ENCODE measurements around the gene INHBC.
"Not testable (repeated sequence)": the region's sequence is repeated elsewhere in the genome, so short reads cannot be mapped to it uniquely, and the experiment has no call there.

Gene INHBC

GRCh38 chr12:57435293-57435692, 709 bp downstream of the INHBC start:
- DNase-seq (no peak), ATAC-seq (replicated peaks) (no peak)
- no peaks in the 10 kb centered on the region for H3K27me3 Mint-ChIP-seq
- H3K9me3 Mint-ChIP-seq, result no peaks in the 10 kb centered on the region
- no peak overlapping the region for H3K27ac Mint-ChIP-seq
- peaks cover 11 to 14% of the 10 kb centered on the region in 2 donors for H3K4me1 Mint-ChIP-seq
- no peaks in the 10 kb centered on the region for H3K36me3 Mint-ChIP-seq
- peak overlapping the region in 1 of 2 donors; percentile 3 for H3K4me3 Mint-ChIP-seq

- Mint-ChIP-seq H3K27ac (no peak overlapping the region), H3K36me3 (peaks cover 0 to 5% of the 10 kb centered on the region in 2 donors), H3K4me1 (peaks cover 5 to 6% of the 10 kb centered on the region in 2 donors), H3K4me3 (no peak overlapping the region), H3K27me3 (peaks cover 0 to 6% of the 10 kb centered on the region in 2 donors), H3K9me3 (peaks cover 0 to 1% of the 10 kb centered on the region in 2 donors)
- DNase-seq (no peak), ATAC-seq (replicated peaks) (no peak)
These were observed 3.8 kb downstream of the INHBC start for GRCh38 chr12:57438400-57438799.

- Mint-ChIP-seq H3K9me3 (peaks cover 0 to 1% of the 10 kb centered on the region in 2 donors), H3K36me3 (peaks cover 0 to 5% of the 10 kb centered on the region in 2 donors), H3K4me3 (no peak overlapping the region), H3K4me1 (peaks cover 3 to 7% of the 10 kb centered on the region in 2 donors), H3K27me3 (peaks cover 0 to 6% of the 10 kb centered on the region in 2 donors), H3K27ac (no peak overlapping the region)
- no peak for ATAC-seq (replicated peaks)
- DNase-seq, result no peak
These were observed 5.2 kb downstream of the INHBC start for GRCh38 chr12:57439762-57440266.

- H3K27ac Mint-ChIP-seq; H3K4me1 Mint-ChIP-seq; H3K36me3 Mint-ChIP-seq; H3K27me3 Mint-ChIP-seq; H3K9me3 Mint-ChIP-seq; DNase-seq; H3K4me3 Mint-ChIP-seq; ATAC-seq (replicated peaks): not testable (repeated sequence)
These were observed 6.8 kb downstream of the INHBC start for GRCh38 chr12:57441393-57441792.

- DNase-seq (no peak), ATAC-seq (replicated peaks) (no peak)
- peaks cover 1 to 4% of the 10 kb centered on the region in 2 donors for H3K9me3 Mint-ChIP-seq
- H3K4me3 Mint-ChIP-seq, result no peak overlapping the region
- H3K4me1 Mint-ChIP-seq, result peaks cover 12 to 13% of the 10 kb centered on the region in 2 donors
- no peak overlapping the region for H3K27ac Mint-ChIP-seq
- H3K27me3 Mint-ChIP-seq, result peaks cover 0 to 6% of the 10 kb centered on the region in 2 donors
- peaks cover 0 to 9% of the 10 kb centered on the region in 2 donors for H3K36me3 Mint-ChIP-seq
These were observed 7.4 kb downstream of the INHBC start for GRCh38 chr12:57441846-57442427.

GRCh38 chr12:57444337-57444736, 9.8 kb downstream of the INHBC start:
- DNase-seq, result not testable (repeated sequence)

GRCh38 chr12:57444744-57445143, 10.2 kb downstream of the INHBC start:
- ATAC-seq (replicated peaks), result peak; percentile 12 to 19
- peaks cover 1 to 4% of the 10 kb centered on the region in 2 donors for H3K9me3 Mint-ChIP-seq
- no peak overlapping the region for H3K4me3 Mint-ChIP-seq
- H3K27me3 Mint-ChIP-seq, result peaks cover 0 to 6% of the 10 kb centered on the region in 2 donors
- H3K4me1 Mint-ChIP-seq, result peaks cover 13 to 14% of the 10 kb centered on the region in 2 donors
- DNase-seq, result no peak
- H3K27ac Mint-ChIP-seq, result peak overlapping the region; percentile 3
- peaks cover 1 to 16% of the 10 kb centered on the region in 2 donors for H3K36me3 Mint-ChIP-seq

More at GRCh38 chr12:57444337-57444736, 9.8 kb downstream of the INHBC start:
- not testable (repeated sequence) for ATAC-seq (replicated peaks); H3K27ac Mint-ChIP-seq; H3K4me3 Mint-ChIP-seq; H3K9me3 Mint-ChIP-seq; H3K27me3 Mint-ChIP-seq
- H3K4me1 Mint-ChIP-seq, result peaks cover 12 to 14% of the 10 kb centered on the region in 2 donors
- peaks cover 1 to 16% of the 10 kb centered on the region in 2 donors for H3K36me3 Mint-ChIP-seq

- Mint-ChIP-seq H3K4me1 (peaks cover 28 to 30% of the 10 kb centered on the region in 2 donors), H3K27me3 (peaks cover 0 to 6% of the 10 kb centered on the region in 2 donors), H3K9me3 (peaks cover 4 to 5% of the 10 kb centered on the region in 2 donors), H3K36me3 (peaks cover 7 to 27% of the 10 kb centered on the region in 2 donors), H3K4me3 (no peak overlapping the region), H3K27ac (no peak overlapping the region)
- ATAC-seq (replicated peaks) (no peak), DNase-seq (no peak)
These were observed 11.8 kb downstream of the INHBC start for GRCh38 chr12:57446292-57446960.

- no peak overlapping the region for H3K4me3 Mint-ChIP-seq
- no peak for DNase-seq
- no peak overlapping the region for H3K27ac Mint-ChIP-seq
- peaks cover 7 to 27% of the 10 kb centered on the region in 2 donors for H3K36me3 Mint-ChIP-seq
- H3K27me3 Mint-ChIP-seq, result no peaks in the 10 kb centered on the region
- H3K9me3 Mint-ChIP-seq, result peaks cover 4% of the 10 kb centered on the region in 2 donors
- ATAC-seq (replicated peaks), result no peak
- H3K4me1 Mint-ChIP-seq, result peaks cover 41 to 50% of the 10 kb centered on the region in 2 donors
These were observed 14.1 kb downstream of the INHBC start for GRCh38 chr12:57448669-57449068.

- Mint-ChIP-seq H3K36me3 (peaks cover 7 to 27% of the 10 kb centered on the region in 2 donors), H3K4me3 (no peak overlapping the region), H3K4me1 (peaks cover 41 to 54% of the 10 kb centered on the region in 2 donors), H3K9me3 (peaks cover 4% of the 10 kb centered on the region in 2 donors), H3K27me3 (no peaks in the 10 kb centered on the region), H3K27ac (no peak overlapping the region)
- ATAC-seq (replicated peaks) (no peak), DNase-seq (no peak)
These were observed 14.8 kb downstream of the INHBC start for GRCh38 chr12:57449375-57449774.

- Mint-ChIP-seq H3K27me3 (no peaks in the 10 kb centered on the region), H3K27ac (peak overlapping the region; percentile 85), H3K4me1 (peaks cover 41 to 57% of the 10 kb centered on the region in 2 donors), H3K36me3 (peaks cover 7 to 30% of the 10 kb centered on the region in 2 donors), H3K9me3 (peaks cover 4% of the 10 kb centered on the region in 2 donors), H3K4me3 (no peak overlapping the region)
- DNase-seq (no peak), ATAC-seq (replicated peaks) (no peak)
These were observed 15.5 kb downstream of the INHBC start for GRCh38 chr12:57450057-57450456.

GRCh38 chr12:57451233-57451778, 16.7 kb downstream of the INHBC start:
- peak overlapping the region; percentile 92 for H3K27ac Mint-ChIP-seq
- H3K27me3 Mint-ChIP-seq, result no peaks in the 10 kb centered on the region
- peaks cover 45 to 64% of the 10 kb centered on the region in 2 donors for H3K4me1 Mint-ChIP-seq
- ATAC-seq (replicated peaks) (no peak), DNase-seq (no peak)
- no peak overlapping the region for H3K4me3 Mint-ChIP-seq
- H3K9me3 Mint-ChIP-seq, result peaks cover 4% of the 10 kb centered on the region in 2 donors
- peaks cover 7 to 30% of the 10 kb centered on the region in 2 donors for H3K36me3 Mint-ChIP-seq

GRCh38 chr12:57452181-57452936, 17.8 kb downstream of the INHBC start:
- Mint-ChIP-seq H3K9me3 (peaks cover 0 to 4% of the 10 kb centered on the region in 2 donors), H3K4me3 (peak overlapping the region; percentile 66 to 80), H3K27ac (peak overlapping the region; percentile 92), H3K4me1 (peaks cover 42 to 64% of the 10 kb centered on the region in 2 donors), H3K36me3 (peaks cover 7 to 22% of the 10 kb centered on the region in 2 donors), H3K27me3 (no peaks in the 10 kb centered on the region)
- DNase-seq, result peak; percentile 78
- peak; percentile 81 to 88 for ATAC-seq (replicated peaks)
